A673 (cell line): ENCODE data around the gene PNPLA3. TPM values are rescaled to one million over a fixed set of nuclear protein-coding genes. Genes with fewer than 3 reads are reported as not detected.
A peak's percentile ranks its signal among the peaks of the same experiment; 100 is the strongest.

Source experiments
- BruUV-seq: library from RNA; stranded (reverse); fragments of 400-500 nt; replicated peaks from 2 replicates; lab custom pipeline; 2021; lab: Mats Ljungman, UMichigan
- CTCF ChIA-PET: fragments of 300-600 bp; sonication (Branson Sonifier 250); formaldehyde crosslinking; loops from one replicate; lab custom pipeline; 2022; ENCODE audit warnings: antibody characterized with exemption; lab: Charles Lee
- POLR2A ChIA-PET: fragments of 300-600 bp; sonication (Branson Sonifier 250); formaldehyde crosslinking; loops from one replicate; lab custom pipeline; 2022; ENCODE audit warnings: antibody characterized with exemption; ENCODE audit not compliant: low non-redundant PET; lab: Charles Lee
- DNase-seq: peaks from one replicate; pipeline ENCODE4 v3.0.0-alpha.2; 2015; ENCODE audit warnings: low spot score
- H3K27ac ChIP-seq: fragments of 200-600 bp; sonication (generic); 2 replicates; pipeline ENCODE4 v1.5.1; 2016; ENCODE audit warnings: mixed run types, low read depth, mild to moderate bottlenecking, mixed read lengths, antibody characterized with exemption, low read length; ENCODE audit not compliant: poor library complexity, severe bottlenecking
- H3K27me3 ChIP-seq: fragments of 200-600 bp; sonication (generic); replicated peaks from 2 replicates; pipeline ENCODE4 v1.6.1; 2017; ENCODE audit warnings: mixed run types, low read depth, mild to moderate bottlenecking, mixed read lengths, antibody characterized with exemption, low read length; ENCODE audit not compliant: insufficient read depth, poor library complexity
- H3K36me3 ChIP-seq: fragments of 200-600 bp; sonication (generic); 2 replicates; pipeline ENCODE4 v1.6.1; 2016; ENCODE audit warnings: mixed run types, mild to moderate bottlenecking, mixed read lengths, antibody characterized with exemption, low read length; ENCODE audit not compliant: insufficient read depth, poor library complexity, severe bottlenecking
- H3K4me1 ChIP-seq: fragments of 200-600 bp; sonication (generic); 2 replicates; pipeline ENCODE4 v1.6.1; 2017; ENCODE audit warnings: mixed run types, mild to moderate bottlenecking, mixed read lengths, antibody characterized with exemption, low read length; ENCODE audit not compliant: insufficient read depth, poor library complexity, severe bottlenecking
- H3K4me3 ChIP-seq: fragments of 200-600 bp; sonication (generic); 2 replicates; pipeline ENCODE4 v1.5.1; 2016; ENCODE audit warnings: low read depth, mixed run types, mild to moderate bottlenecking, mixed read lengths, low read length; ENCODE audit not compliant: poor library complexity, severe bottlenecking
- H3K9me3 ChIP-seq: fragments of 200-600 bp; sonication (generic); 2 replicates; pipeline ENCODE4 v1.6.1; 2016; ENCODE audit warnings: mixed run types, low read depth, mild to moderate bottlenecking, mixed read lengths, antibody characterized with exemption, low read length; ENCODE audit not compliant: poor library complexity, severe bottlenecking
- CTCF ChIP-seq: fragments of 300-800, 200-600 bp; sonication (generic); conservative IDR thresholded peaks from 2 replicates; pipeline ENCODE4 v1.5.1; 2017; ENCODE audit warnings: low read depth, mild to moderate bottlenecking, antibody characterized with exemption, low read length, moderate library complexity, mixed read lengths
- EZH2 ChIP-seq: fragments of 200-600 bp; sonication (generic); IDR thresholded peaks from 2 replicates; pipeline ENCODE4 v1.6.1; 2017; ENCODE audit warnings: borderline replicate concordance, low read depth, mild to moderate bottlenecking, mixed read lengths, antibody characterized with exemption, low read length; ENCODE audit not compliant: poor library complexity, severe bottlenecking
- intact Hi-C: fragments of 100-400 bp; cut with micrococcal nuclease; formaldehyde crosslinking; loops from one replicate; pipeline ENCODE4 v1.10.0; 2022; ENCODE audit not compliant: unreplicated experiment
- total RNA-seq: library from RNA; stranded (reverse); gene quantifications from 2 replicates; pipeline ENCODE4 v1.2.3, GENCODE V29; 2021

Gene PNPLA3
- total RNA-seq, 1 experiment from 2014 or later: 11.8 TPM

- H3K4me3 ChIP-seq: no peak overlapping the region
- TF ChIP-seq EZH2: no peak
- TF ChIP-seq CTCF: peak; percentile 89
- BruUV-seq: no TSS peak
- no peaks in the 10 kb centered on the region for H3K36me3 ChIP-seq
- peaks cover 12% of the 10 kb centered on the region for H3K27me3 ChIP-seq
- H3K27ac ChIP-seq: no peak overlapping the region
- no peaks in the 10 kb centered on the region for H3K9me3 ChIP-seq
- peak; percentile 63 for DNase-seq
- H3K4me1 ChIP-seq: no peaks in the 10 kb centered on the region
- intact Hi-C loops: loop anchor here (5.0 kb wide), 1 partner anchor 64 kb away; no protein-coding TSS in a partner anchor
- ChIA-PET CTCF (interaction anchor here (0.6 to 1.6 kb wide), 4 partner anchors 20 to 288 kb away, joined by 3 to 27 read pairs (median 4); no protein-coding TSS in a partner anchor), POLR2A (no interaction called here)
Observed at GRCh38 chr22:43883012-43883661, 40.5 kb upstream of the PNPLA3 start.

GRCh38 chr22:43883719-43884415 lies 39.7 kb upstream of the PNPLA3 start:
- Histone ChIP-seq H3K9me3 (no peaks in the 10 kb centered on the region), H3K36me3 (no peaks in the 10 kb centered on the region), H3K4me1 (no peaks in the 10 kb centered on the region), H3K27ac (no peak overlapping the region), H3K4me3 (no peak overlapping the region), H3K27me3 (peaks cover 16% of the 10 kb centered on the region)
- no TSS peak for BruUV-seq
- CTCF ChIA-PET: interaction anchor here (0.6 to 1.6 kb wide), 6 partner anchors 13 to 680 kb away, joined by 3 to 27 read pairs (median 4); no protein-coding TSS in a partner anchor
- TF ChIP-seq EZH2 (no peak), CTCF (no peak)
- POLR2A ChIA-PET: no interaction called here
- intact Hi-C loops: loop anchor here (5.0 kb wide), 1 partner anchor 63 kb away; no protein-coding TSS in a partner anchor
- no peak for DNase-seq

- no peak overlapping the region for H3K27ac ChIP-seq
- no peaks in the 10 kb centered on the region for H3K4me1 ChIP-seq
- peak; percentile 72 for DNase-seq
- H3K27me3 ChIP-seq: peaks cover 23% of the 10 kb centered on the region
- no peak overlapping the region for H3K4me3 ChIP-seq
- ChIA-PET CTCF (interaction anchor here (0.6 to 1.3 kb wide), 8 partner anchors 12 to 681 kb away, joined by 3 to 12 read pairs (median 4); partner anchors contain the start of gene SULT4A1), POLR2A (no interaction called here)
- no peaks in the 10 kb centered on the region for H3K9me3 ChIP-seq
- BruUV-seq: no TSS peak
- intact Hi-C loops: loop anchor here (5.0 kb wide), 2 partner anchors 63 to 497 kb away; no protein-coding TSS in a partner anchor
- TF ChIP-seq EZH2 (no peak), CTCF (peak; percentile 85)
- H3K36me3 ChIP-seq: no peaks in the 10 kb centered on the region
Observed at GRCh38 chr22:43884600-43885318, 38.8 kb upstream of the PNPLA3 start.
